Esophagus muscularis mucosa (tissue), 3 donors: ENCODE data around the gene TUBGCP2.

ENCODE experiments used
- CTCF ChIP-seq, 3 experiments: fragments of 200-600 bp in 2 of 3; fragments of 450-650 bp in 1 of 3; sonication (generic) in 2 of 3; IDR thresholded peaks; one replicate each; pipeline ENCODE4 v1.5.1; 2017 to 2019; ENCODE audit warnings: antibody characterized with exemption in 3 of 3, mild to moderate bottlenecking in 2 of 3, moderate library complexity in 1 of 3
- POLR2A ChIP-seq: fragments of 450-650 bp; IDR thresholded peaks from one replicate; pipeline ENCODE4 v1.6.1; 2017; ENCODE audit warnings: antibody characterized with exemption, moderate library complexity, mild to moderate bottlenecking, low read depth

DNA sequence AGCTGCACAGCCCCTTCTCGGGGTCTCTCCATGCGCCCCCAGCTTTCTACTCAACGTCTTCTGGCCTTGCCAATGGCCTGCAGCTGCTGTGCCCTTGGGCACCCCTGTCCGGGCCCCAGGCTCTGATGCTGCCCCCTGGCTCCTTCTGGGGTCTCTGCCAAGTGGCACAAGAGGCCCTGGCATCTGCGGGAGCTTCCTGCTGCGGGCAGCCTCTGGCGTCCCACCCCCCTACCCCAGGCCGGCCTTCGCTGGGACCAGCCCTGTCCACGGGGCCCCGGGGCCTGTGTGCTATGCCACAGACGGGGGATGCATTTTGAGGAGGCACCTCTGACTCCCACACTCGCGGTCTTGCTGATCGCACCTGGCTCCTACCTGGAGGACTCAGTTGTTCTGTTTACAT lies 68.7 kb downstream of the TUBGCP2 start:
- no peak for TF ChIP-seq CTCF (IDR thresholded peaks at IDR 0.05)
- no peak for TF ChIP-seq POLR2A
